ENCODE measurements around the gene DCDC1. TPM values are rescaled to one million over a fixed set of nuclear protein-coding genes. Genes with fewer than 3 reads are reported as not detected.

DCDC1 gene
- total RNA-seq, 1 experiment from 2014 or later, result 1.5 TPM

- no peak for TF ChIP-seq REST (IDR thresholded peaks at IDR 0.05; ENCODE audit: low read depth)
Measured at GRCh38 chr11:31092638-31093037, 276.9 kb downstream of the DCDC1 start (continued).

DNA sequence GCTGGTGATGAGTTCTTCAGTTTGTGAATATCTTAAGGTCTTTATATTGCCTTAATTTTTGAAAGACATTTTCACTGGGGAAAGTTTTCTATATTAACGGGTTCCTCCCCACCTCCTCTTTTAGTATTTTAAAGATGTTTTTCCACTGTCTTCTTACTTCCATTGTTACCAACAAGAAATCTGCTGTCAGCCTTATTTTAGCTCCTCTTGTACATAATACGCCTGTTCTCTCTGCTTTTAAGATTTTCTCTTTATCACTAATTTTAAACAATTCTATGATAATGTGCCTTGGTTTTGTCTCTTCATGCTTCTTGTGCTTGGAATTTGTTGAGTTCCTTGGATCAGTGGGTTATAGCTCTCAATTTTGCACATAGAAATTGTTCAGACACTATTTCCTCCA, 280.4 kb downstream of the DCDC1 start:
- Histone ChIP-seq H3K27ac (ENCODE audit: low read depth, low read length) (no peak overlapping the region), H3K79me2 (ENCODE audit: insufficient read depth, low read length) (no peaks in the 10 kb centered on the region), H3K9me3 (ENCODE audit: control insufficient read depth in 1 of 2, insufficient read depth in 1 of 2, low read depth in 1 of 2, low read length in 2 of 2) (no peaks in the 10 kb centered on the region; a peak in 1 of 4 replicates), H3K4me3 (replicated peaks in 1 of 2; ENCODE audit: low read depth in 1 of 2, low read length in 2 of 2) (no peak overlapping the region), H3K27me3 (ENCODE audit: insufficient read depth, low read length) (no peaks in the 10 kb centered on the region), H3K9ac (ENCODE audit: low read length) (no peak overlapping the region), H4K20me1 (ENCODE audit: insufficient read depth) (no peaks in the 10 kb centered on the region), H3K4me2 (ENCODE audit: low read length) (no peak overlapping the region), H3K4me1 (ENCODE audit: control insufficient read depth in 1 of 2, insufficient read depth in 2 of 2, low read length in 2 of 2) (no peaks in the 10 kb centered on the region), H3K9me2 (ENCODE audit: insufficient read depth) (no peaks in the 10 kb centered on the region), H2AFZ (ENCODE audit: low read depth, low read length, poor library complexity, severe bottlenecking) (no peak overlapping the region), H3K36me3 (ENCODE audit: control insufficient read depth in 1 of 2, insufficient read depth in 2 of 2, low read length in 2 of 2) (no peaks in the 10 kb centered on the region)
- TF ChIP-seq EZH2phosphoT487 (IDR thresholded peaks at IDR 0.05; ENCODE audit: borderline replicate concordance) (no peak), RAD21 (IDR thresholded peaks at IDR 0.05; ENCODE audit: low read depth) (no peak), ZFX (IDR thresholded peaks at IDR 0.05) (no peak), REST (IDR thresholded peaks at IDR 0.05; ENCODE audit: low read depth) (no peak), SP1 (IDR thresholded peaks at IDR 0.05; ENCODE audit: low read depth) (no peak), CEBPB (IDR thresholded peaks at IDR 0.05; ENCODE audit: low read depth) (no peak), POLR2AphosphoS5 (IDR thresholded peaks at IDR 0.05; ENCODE audit: low read depth, low read length) (no peak), ZNF274 (IDR thresholded peaks at IDR 0.05; ENCODE audit: low read depth, low read length) (no peak), EZH2 (IDR thresholded peaks at IDR 0.05) (no peak), CTCF (IDR thresholded peaks at IDR 0.05 in 2 of 3, conservative IDR thresholded peaks at IDR 0.05 in 1 of 3; ENCODE audit: borderline replicate concordance in 1 of 3, insufficient read depth in 1 of 3, low read depth in 2 of 3, low read length in 2 of 3) (no peak), POLR2A (IDR thresholded peaks at IDR 0.05; ENCODE audit: borderline replicate concordance, extremely low read depth, insufficient read depth, insufficient read length) (no peak), YY1 (IDR thresholded peaks at IDR 0.05; ENCODE audit: extremely low read depth, insufficient replicate concordance, low read depth, low read length) (no peak)
- TF ChIP-seq, protein P1, sequence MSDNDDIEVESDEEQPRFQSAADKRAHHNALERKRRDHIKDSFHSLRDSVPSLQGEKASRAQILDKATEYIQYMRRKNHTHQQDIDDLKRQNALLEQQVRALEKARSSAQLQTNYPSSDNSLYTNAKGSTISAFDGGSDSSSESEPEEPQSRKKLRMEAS (IDR thresholded peaks at IDR 0.05), result no peak
- BruUV-seq (replicated peaks), result no TSS peak
- intact Hi-C loops (cut with micrococcal nuclease), result no loop called here
- ATAC-seq (no peak), DNase-seq (ENCODE audit: low read depth, low spot score) (no peak)
- ChIA-PET CTCF (no interaction called here), POLR2A (no interaction called here), RAD21 (ENCODE audit: low non-redundant PET in 1 of 2, low total read pairs in 2 of 2, uncharacterized antibody in 2 of 2, unreplicated experiment in 2 of 2) (no interaction called here)

Data from HCT116 (cell line).